PFSK-1 (cell line): ENCODE data around the gene RNF31.

ENCODE experiments used
- FOXP2 ChIP-seq: optimal IDR thresholded peaks from 2 replicates; pipeline ENCODE3; 2011; ENCODE audit warnings: borderline replicate concordance, control low read depth, inconsistent platforms; ENCODE audit not compliant: insufficient read depth; ENCODE audit errors: extremely low read length, extremely low read depth
- POLR2AphosphoS5 ChIP-seq: IDR thresholded peaks from 2 replicates; pipeline ENCODE4 v1.6.1; 2012; ENCODE audit warnings: low read depth, mild to moderate bottlenecking, control low read depth, low read length, moderate library complexity
- REST ChIP-seq, 2 experiments: IDR thresholded peaks; 2 replicates each; pipeline versions ENCODE4 v1.6.1 to v1.8.0; 2011 to 2012; ENCODE audit warnings: low read depth in 2 of 2, low read length in 2 of 2, control low read depth in 1 of 2, inconsistent platforms in 1 of 2, mild to moderate bottlenecking in 1 of 2, moderate library complexity in 1 of 2; ENCODE audit not compliant: insufficient read depth in 1 of 2
- SIN3A ChIP-seq: IDR thresholded peaks from 2 replicates; pipeline ENCODE4 v1.6.1; 2012; ENCODE audit warnings: mild to moderate bottlenecking, low read length, moderate library complexity, borderline replicate concordance; ENCODE audit not compliant: insufficient read depth
- TAF1 ChIP-seq: IDR thresholded peaks from 2 replicates; pipeline ENCODE4 v1.6.1; 2012; ENCODE audit warnings: low read length, control low read depth, borderline replicate concordance; ENCODE audit not compliant: insufficient read depth

Gene RNF31

GRCh38 chr14:24172871-24173281 lies 25.6 kb downstream of the RNF31 start:
- no peak for TF ChIP-seq FOXP2
- no peak for TF ChIP-seq REST (IDR thresholded peaks at IDR 0.05; ENCODE audit: insufficient read depth in 1 of 2, low read depth in 2 of 2, low read length in 2 of 2)
- no peak for TF ChIP-seq POLR2AphosphoS5
- TF ChIP-seq SIN3A: no peak
- no peak for TF ChIP-seq TAF1

- TF ChIP-seq SIN3A: no peak
- TF ChIP-seq POLR2AphosphoS5: no peak
- no peak for TF ChIP-seq TAF1
- no peak for TF ChIP-seq FOXP2
- no peak for TF ChIP-seq REST (IDR thresholded peaks at IDR 0.05; ENCODE audit: insufficient read depth in 1 of 2, low read depth in 2 of 2, low read length in 2 of 2)
Measured at GRCh38 chr14:24176599-24176998, 29.3 kb downstream of the RNF31 start.

GRCh38 chr14:24177041-24177825 lies 29.9 kb downstream of the RNF31 start:
- TF ChIP-seq REST (IDR thresholded peaks at IDR 0.05; ENCODE audit: insufficient read depth in 1 of 2, low read depth in 2 of 2, low read length in 2 of 2) (no peak), TAF1 (no peak), SIN3A (no peak), POLR2AphosphoS5 (no peak), FOXP2 (no peak)

GRCh38 chr14:24177891-24178290 lies 30.6 kb downstream of the RNF31 start:
- TF ChIP-seq SIN3A (no peak), FOXP2 (no peak), REST (IDR thresholded peaks at IDR 0.05; ENCODE audit: insufficient read depth in 1 of 2, low read depth in 2 of 2, low read length in 2 of 2) (no peak), POLR2AphosphoS5 (no peak), TAF1 (no peak)

GRCh38 chr14:24178399-24179178 lies 31.3 kb downstream of the RNF31 start:
- TF ChIP-seq FOXP2 (no peak), TAF1 (no peak), SIN3A (no peak), REST (IDR thresholded peaks at IDR 0.05; ENCODE audit: insufficient read depth in 1 of 2, low read depth in 2 of 2, low read length in 2 of 2) (no peak), POLR2AphosphoS5 (no peak)
